Nephron (organoid): ENCODE results near the gene HTT.

Experiments
- H3K27ac Mint-ChIP-seq, 3 experiments: 2 replicates each; pipeline ENCODE4 v1.8.0; 2020; ENCODE audit warnings: mixed read lengths in 3 of 3, mild to moderate bottlenecking in 2 of 3, moderate library complexity in 1 of 3
- H3K27me3 Mint-ChIP-seq: 2 replicates; pipeline ENCODE4 v1.8.0; 2021; ENCODE audit warnings: low read depth, mild to moderate bottlenecking, moderate library complexity, mixed read lengths
- H3K36me3 Mint-ChIP-seq: 2 replicates; pipeline ENCODE4 v1.8.0; 2020; ENCODE audit warnings: low read depth, mixed read lengths
- H3K4me1 Mint-ChIP-seq: 2 replicates; pipeline ENCODE4 v1.8.0; 2020; ENCODE audit warnings: mixed read lengths
- H3K4me3 Mint-ChIP-seq, 3 experiments: 2 replicates each; pipeline ENCODE4 v1.8.0; 2020; ENCODE audit warnings: mild to moderate bottlenecking in 3 of 3, mixed read lengths in 3 of 3, moderate library complexity in 2 of 3
- H3K9me3 Mint-ChIP-seq: 2 replicates; pipeline ENCODE4 v1.8.0; 2020; ENCODE audit warnings: mixed read lengths
- CTCF ChIP-seq, 3 experiments: fragments of 200-600 bp; sonication (generic); IDR thresholded peaks; one replicate each; pipeline ENCODE4 v1.5.0; 2021; ENCODE audit warnings: antibody characterized with exemption in 3 of 3; ENCODE audit not compliant: unreplicated experiment in 3 of 3

HTT gene

DNA sequence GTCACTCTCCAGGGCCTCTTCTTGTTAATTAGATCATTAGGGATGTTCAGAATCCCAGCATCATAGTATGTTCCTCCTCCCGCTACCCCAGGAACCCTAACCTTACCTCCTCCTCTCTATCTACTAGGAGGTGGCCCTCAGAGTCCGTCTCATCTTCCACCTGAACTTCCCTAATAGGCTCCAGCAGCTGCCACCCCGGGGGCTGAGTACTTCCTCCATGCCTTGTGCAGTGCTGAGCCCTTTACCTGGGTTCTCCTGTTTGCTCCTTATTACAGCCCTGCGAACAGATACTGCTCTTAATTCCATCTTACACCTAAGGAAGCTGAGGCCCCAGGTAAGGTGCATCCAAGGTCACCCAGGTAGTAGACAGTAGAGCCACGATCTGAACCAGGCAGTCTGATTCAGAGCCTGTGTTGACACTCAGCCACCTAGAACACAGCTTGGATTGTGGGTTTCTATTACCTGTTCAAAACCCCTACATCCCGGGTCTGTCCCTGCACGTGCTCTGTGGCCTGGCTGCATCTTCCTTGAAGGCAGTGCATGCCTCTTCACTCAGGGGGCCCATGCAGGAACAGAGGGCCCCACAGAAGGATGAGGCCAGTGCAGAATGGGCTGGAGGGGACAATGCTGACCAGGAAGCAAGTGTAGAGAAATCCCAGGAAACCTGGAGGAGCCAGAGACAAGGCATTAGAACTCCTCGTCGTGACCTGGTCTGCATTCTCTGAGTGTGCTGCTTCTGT, 123.1 kb downstream of the HTT start:
- Mint-ChIP-seq H3K27ac (no peak overlapping the region), H3K4me1 (peaks cover 15% of the 10 kb centered on the region), H3K9me3 (no peaks in the 10 kb centered on the region), H3K27me3 (no peaks in the 10 kb centered on the region), H3K36me3 (peaks cover 23% of the 10 kb centered on the region), H3K4me3 (no peak overlapping the region)
- no peak for TF ChIP-seq CTCF (IDR thresholded peaks at IDR 0.05; ENCODE audit: unreplicated experiment in 3 of 3)

DNA sequence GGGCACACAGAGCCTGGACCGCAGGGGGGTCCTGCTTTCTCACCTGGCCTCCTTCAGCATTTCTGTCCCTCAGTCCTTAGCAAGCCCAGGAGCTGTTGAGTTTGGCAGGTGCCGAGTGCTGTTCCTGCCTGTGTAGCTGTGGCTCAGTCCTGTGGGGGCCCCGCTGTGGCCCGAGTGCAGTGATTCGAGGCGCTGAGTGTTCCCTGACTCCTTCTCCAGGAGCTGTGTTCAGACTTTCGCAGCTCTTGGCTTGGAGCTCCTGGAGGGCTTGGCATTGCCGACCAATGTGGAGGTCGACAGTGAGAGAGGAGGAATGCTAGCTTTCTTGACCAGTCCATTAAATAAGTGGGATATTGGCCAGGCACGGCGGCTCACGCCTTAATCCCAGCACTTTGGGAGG, 124.4 kb downstream of the HTT start:
- H3K4me1 Mint-ChIP-seq = peaks cover 26% of the 10 kb centered on the region
- H3K27me3 Mint-ChIP-seq = no peaks in the 10 kb centered on the region
- no peak overlapping the region for H3K4me3 Mint-ChIP-seq
- peaks cover 20% of the 10 kb centered on the region for H3K36me3 Mint-ChIP-seq
- TF ChIP-seq CTCF (IDR thresholded peaks at IDR 0.05; ENCODE audit: unreplicated experiment in 3 of 3) = no peak
- no peak overlapping the region for H3K27ac Mint-ChIP-seq
- no peaks in the 10 kb centered on the region for H3K9me3 Mint-ChIP-seq

- H3K36me3 Mint-ChIP-seq = peaks cover 24% of the 10 kb centered on the region
- no peak overlapping the region for H3K27ac Mint-ChIP-seq
- peaks cover 29% of the 10 kb centered on the region for H3K4me1 Mint-ChIP-seq
- H3K4me3 Mint-ChIP-seq = no peak overlapping the region
- H3K27me3 Mint-ChIP-seq = no peaks in the 10 kb centered on the region
- H3K9me3 Mint-ChIP-seq = no peaks in the 10 kb centered on the region
- no peak for TF ChIP-seq CTCF (IDR thresholded peaks at IDR 0.05; ENCODE audit: unreplicated experiment in 3 of 3)
These were observed 125.4 kb downstream of the HTT start for GRCh38 chr4:3199653-3200422.

GRCh38 chr4:3200423-3201090, 126.1 kb downstream of the HTT start:
- no peaks in the 10 kb centered on the region for H3K9me3 Mint-ChIP-seq
- H3K4me3 Mint-ChIP-seq = no peak overlapping the region
- peaks cover 19% of the 10 kb centered on the region for H3K36me3 Mint-ChIP-seq
- H3K27ac Mint-ChIP-seq = no peak overlapping the region
- no peak for TF ChIP-seq CTCF (IDR thresholded peaks at IDR 0.05; ENCODE audit: unreplicated experiment in 3 of 3)
- no peaks in the 10 kb centered on the region for H3K27me3 Mint-ChIP-seq
- peaks cover 29% of the 10 kb centered on the region for H3K4me1 Mint-ChIP-seq

DNA sequence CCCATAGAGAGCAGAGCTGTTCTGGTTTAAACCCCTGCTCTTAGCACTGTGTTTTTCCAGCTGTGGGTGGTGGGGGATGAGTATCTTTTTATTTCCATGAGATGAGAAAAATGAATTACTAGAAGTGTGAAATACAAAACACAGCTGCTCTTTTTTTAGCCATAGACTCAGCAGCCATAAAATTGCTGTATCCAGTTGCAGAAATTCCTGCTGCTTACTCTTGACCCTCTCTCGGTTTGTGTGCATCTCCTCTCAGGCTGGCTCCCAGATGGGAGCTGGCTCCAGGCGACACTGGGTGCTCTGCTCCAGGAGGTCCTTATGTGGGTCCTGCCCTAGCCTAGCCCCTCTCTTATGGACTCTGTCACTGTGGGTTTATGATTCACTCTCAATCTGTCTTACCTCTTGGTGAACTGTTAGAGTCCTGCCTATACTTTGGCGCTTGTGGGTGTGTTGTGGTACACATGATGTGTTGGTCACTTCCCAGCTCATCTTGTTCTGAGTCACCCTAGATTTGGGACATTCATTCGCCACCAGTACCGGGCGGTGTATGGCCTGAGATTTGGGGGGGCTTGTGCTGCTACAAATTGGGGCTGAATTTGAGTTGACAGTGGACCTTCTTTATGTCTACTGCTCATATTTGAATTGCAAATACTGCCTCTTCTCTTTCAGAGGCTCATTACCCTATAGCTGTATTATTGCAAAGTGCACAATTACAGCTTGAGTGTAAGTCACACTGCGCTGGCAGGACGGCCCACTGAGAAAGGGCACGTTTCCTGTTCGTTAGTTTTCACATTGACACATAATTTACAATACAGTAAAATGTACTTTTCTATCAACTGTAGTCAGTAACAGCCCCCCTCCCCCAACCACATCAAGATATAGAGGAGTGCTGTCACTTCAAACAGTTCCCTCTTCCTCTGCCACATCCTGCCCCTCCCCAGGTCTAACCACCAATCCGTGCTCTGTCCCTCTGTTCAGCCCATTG, 127.5 kb downstream of the HTT start:
- TF ChIP-seq CTCF (IDR thresholded peaks at IDR 0.05; ENCODE audit: unreplicated experiment in 3 of 3) = no peak
- H3K27ac Mint-ChIP-seq = peak overlapping the region; percentile 31 to 64 (median 47)
- H3K9me3 Mint-ChIP-seq = no peaks in the 10 kb centered on the region
- no peaks in the 10 kb centered on the region for H3K27me3 Mint-ChIP-seq
- H3K4me1 Mint-ChIP-seq = peaks cover 29% of the 10 kb centered on the region
- peak overlapping the region in 1 of 3 experiments; percentile 20 for H3K4me3 Mint-ChIP-seq
- H3K36me3 Mint-ChIP-seq = peaks cover 19% of the 10 kb centered on the region
